ENCODE results near the gene NFX1.
"Not testable (repeated sequence)": the region's sequence is repeated elsewhere in the genome, so short reads cannot be mapped to it uniquely, and the experiment has no call there.

NFX1 gene

DNA sequence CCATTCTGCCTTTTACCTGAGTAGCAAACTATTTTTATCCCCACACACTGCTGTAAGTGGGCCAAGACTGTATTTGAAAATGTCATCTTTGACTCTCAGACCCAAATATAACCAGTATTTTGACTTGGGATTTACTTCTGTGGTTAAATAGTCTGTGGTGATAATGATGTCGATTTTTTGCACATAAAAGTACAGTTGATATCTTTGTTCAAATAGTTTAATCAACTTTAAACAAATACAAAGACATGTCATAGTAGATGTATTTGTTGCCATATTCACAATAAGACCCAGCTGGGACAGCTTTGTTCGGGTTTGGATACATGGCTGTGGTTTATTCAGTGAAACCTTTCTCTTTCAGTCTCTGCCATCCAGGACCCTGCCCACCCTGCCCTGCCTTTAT is 20.4 kb downstream of the NFX1 start:
- no peak for DNase-seq (ENCODE audit: low read depth in 2 of 2)

DNA sequence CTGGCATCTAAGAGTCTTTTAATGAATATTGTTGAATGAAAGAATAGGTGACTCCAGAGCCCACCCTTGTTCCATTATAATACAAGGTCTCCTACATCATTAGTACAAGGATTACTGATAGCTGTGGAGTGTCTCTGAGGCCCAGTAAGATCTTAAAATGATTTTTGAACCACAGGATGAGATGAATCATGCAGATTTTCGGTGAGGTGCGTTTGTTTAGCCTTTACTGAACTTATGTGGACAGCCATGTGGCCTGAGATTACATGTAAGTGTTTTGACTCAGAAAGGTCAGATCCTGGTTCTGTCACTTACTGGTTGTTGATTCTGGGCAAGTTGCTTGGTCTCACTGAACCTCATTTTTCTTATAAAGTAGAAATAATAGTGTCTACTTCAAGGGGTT is 21.6 kb downstream of the NFX1 start:
- no peak for DNase-seq (ENCODE audit: low read depth in 2 of 2)

DNA sequence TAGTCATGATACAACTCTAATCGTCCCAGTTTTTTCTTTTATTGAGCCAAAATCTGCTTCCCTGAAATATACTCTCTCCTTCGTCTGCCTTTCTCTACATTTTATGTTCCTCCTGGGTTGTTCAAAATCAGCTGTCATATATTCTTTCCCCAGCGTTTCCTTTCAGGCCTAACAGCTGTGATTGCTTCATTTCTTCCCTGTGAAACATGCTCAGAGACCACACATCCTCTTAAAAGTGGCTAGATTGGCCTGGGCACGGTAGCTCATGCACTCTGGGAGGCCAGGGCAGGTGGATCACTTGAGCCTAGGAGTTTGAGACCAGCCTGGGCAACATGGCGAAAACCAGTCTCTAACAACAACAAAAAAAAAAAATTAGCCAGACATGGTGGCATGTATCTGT is 25.1 kb downstream of the NFX1 start:
- no peak for DNase-seq (ENCODE audit: low read depth in 2 of 2)

DNA sequence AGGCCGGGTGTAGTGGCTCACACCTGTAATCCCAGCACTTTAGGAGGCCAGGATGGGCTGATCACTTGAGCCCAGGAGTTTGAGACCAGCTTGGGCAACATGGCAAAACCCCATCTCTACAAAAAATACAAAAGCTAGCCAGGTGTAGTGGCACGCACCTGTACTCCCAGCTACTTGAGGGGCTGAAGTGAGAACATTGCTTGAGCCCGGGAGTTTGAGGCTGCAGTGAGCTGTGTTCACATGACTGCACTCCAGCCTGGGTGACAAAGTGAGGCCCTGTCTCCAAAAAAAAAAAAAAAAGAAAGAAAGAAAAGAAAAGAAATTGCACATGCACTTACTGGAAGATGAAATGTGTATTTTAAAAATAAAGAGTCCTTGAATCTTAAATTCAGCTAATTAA is 26.8 kb downstream of the NFX1 start:
- not testable (repeated sequence) for DNase-seq (ENCODE audit: low read depth in 2 of 2)

DNA sequence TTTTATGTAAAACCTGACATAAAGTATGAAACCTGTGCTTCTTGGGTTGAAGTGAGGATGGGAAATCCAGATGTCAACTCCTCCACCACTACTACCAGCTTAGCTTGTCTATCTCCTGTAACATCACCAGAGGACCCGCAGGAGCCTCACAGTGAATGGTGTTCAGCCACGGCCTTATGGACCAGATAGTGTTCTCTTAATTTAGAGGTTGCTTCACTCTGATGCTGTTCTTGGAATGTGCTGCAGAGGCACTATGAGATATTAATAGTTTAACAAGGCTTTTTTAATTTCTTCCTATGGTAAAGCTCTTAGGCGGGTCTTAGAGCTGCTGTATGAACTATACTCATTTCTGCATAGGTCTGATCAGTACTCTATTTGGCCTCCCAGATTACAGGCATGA is 27.9 kb downstream of the NFX1 start:
- no peak for DNase-seq (ENCODE audit: low read depth in 2 of 2)

DNA sequence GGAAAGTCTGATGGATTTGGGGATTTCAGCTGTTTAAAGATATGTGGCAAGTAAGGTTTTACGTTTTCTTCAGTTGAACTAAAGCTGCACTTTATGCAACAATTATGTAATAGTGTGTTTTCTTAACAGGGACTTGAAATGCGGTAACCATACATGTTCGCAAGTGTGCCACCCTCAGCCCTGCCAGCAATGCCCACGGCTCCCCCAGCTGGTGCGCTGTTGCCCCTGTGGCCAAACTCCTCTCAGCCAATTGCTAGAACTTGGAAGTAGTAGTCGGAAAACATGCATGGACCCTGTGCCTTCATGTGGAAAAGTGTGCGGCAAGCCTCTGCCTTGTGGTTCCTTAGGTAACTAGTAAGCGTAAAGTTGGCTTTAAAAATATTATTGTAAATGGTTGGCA is 28.5 kb downstream of the NFX1 start:
- DNase-seq (ENCODE audit: low read depth in 2 of 2): no peak

DNA sequence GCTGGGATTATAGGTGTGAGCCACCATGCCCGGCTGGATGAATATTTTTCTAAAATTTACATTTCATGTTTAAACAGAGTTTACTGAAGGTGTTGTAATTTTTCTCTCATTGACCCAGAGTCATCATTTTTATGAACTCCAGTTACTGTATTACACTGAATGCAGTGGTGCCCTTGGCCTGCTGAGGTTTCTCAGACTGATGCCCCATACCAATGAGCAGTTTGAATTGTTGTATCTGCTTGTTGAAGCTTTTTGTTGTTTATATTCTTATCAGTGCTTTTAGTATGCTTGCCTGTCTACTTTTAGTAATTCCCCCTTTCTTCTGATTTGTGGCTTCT is 29.9 kb downstream of the NFX1 start:
- no peak for DNase-seq (ENCODE audit: low read depth in 2 of 2)

DNA sequence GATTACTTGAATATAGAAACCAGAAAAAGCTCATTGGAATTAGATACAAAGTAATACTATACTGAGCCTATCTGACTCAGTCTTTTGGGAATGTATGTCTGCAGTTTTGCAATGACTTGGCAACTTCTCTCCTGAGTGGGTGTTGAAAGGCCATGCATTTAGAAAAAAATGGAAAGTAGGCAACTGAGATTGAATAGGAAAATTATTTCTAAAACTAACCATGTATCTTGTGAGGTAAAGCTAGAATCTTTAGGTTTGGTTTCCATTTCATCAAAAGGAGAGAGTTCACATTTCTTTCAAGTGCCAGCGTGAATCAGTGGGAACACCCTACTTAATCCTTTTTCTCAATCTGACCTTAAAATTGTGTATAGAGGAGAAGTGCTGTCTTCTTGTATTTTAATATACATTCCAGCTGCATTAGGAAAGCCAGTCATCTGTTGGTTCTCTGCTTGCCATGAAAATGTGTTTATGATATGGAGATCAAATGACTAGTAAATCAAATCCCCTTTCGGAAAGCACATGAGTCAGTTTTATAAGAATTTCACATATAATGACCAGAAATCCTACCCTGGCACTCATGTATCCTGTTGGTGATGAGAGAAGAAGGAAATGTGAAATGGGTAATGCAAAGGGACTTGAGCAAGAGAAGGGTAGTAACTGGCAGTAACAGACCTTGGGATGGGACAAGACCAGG is 30.4 kb downstream of the NFX1 start:
- no peak for DNase-seq (ENCODE audit: low read depth in 2 of 2)

DNA sequence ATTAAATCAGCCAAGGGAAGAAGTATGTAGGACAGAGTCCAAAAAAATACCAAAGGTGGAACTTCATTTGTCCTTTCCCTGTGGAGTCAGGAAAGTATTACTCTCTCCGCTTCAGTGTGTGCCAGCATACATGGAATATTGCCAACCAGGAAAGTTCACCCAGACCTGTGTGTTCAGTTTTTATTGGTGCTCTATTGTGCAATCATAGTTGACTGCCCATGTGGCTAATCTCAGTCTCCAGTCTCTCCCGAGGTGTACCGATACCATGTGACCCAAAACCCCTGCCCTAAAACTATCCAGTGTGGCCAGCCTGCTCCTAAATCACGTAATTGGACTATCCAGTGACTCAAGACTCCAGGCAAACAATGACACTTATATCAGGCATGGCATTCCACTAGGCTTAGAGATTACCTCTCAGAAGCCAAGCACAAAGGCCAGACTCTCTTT is 38.8 kb downstream of the NFX1 start:
- DNase-seq (ENCODE audit: low read depth in 2 of 2): no peak

DNA sequence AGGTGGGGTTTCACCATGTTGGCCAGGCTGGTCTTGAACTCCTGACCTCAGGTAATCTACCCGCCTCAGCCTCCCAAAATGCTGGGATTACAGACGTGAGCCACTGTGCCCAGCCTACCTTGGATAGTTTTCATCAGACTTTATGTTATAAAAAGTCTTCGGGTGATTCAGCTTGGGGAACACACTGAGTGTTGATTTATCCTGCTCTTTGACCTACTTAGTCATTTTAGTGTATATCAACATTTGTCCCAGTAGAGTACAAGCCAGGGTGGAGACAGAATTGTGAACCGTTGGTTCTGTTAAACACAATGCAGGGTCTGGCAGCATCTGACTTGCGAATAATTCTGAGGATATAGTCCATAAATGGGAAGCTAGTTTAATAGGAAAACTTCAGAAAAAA is 39.7 kb downstream of the NFX1 start:
- DNase-seq (ENCODE audit: low read depth in 2 of 2): no peak

DNA sequence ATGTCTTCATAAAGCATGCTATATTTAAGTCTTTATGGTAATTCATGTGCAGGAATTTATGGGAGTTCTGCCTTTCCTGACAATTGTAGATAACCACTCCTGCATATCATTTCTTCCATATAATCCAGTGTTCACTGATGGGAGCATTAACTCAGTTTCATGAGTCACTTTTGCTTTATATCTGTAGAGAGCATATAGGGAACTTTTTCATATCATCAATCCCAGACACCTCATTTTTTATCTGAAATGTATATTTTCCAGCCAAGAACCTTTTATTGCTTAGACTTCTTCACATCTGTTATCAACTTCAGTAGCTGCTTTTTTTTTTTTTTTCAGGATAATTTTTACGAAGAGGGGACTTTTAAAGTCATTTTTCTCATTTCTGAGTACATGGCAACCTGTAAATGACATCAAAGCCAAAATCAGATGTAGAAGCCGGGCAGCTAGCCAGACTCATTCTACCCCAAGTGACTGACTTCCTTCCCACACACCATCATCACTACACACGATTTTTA is 41.1 kb downstream of the NFX1 start:
- no peak for DNase-seq (ENCODE audit: low read depth in 2 of 2)

DNA sequence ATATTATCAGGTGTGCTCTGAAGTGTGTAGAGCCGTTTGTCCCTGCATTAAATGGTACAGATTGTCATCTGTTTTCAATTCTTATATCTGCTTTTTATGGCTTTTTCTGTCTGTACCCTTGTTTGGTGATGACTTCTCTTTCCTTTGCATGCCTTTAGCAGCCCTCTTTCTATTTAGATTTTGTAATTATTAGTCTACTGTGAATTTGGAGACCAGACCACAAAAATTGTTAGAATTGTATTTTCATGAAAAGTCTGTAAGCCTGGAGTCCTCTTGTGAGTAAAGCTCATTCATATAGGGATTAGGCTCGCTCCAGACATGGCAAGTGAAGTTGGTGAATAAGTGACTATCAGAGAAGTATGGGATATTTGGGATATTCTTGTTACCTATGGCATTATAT is 41.7 kb downstream of the NFX1 start:
- DNase-seq (ENCODE audit: low read depth in 2 of 2): no peak

DNA sequence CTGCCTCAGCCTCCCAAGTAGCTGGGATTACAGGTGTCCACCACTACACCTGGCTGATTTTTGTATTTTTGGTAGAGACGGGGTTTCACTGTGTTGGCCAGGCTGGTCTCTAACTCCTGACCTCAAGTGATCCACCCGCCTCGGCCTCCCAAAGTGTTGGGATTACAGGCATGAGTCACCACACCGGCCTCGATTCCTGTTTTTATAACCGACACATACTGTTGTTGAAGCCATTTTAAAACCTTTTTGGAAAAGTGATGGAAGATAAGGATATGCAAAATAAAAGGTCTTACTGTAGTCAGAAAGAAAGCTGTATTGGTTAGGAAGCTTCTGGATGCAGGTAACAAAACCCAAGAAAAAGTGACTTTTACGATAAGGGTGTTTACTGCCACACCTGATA is 42.6 kb downstream of the NFX1 start:
- not testable (repeated sequence) for DNase-seq (ENCODE audit: low read depth in 2 of 2)

DNA sequence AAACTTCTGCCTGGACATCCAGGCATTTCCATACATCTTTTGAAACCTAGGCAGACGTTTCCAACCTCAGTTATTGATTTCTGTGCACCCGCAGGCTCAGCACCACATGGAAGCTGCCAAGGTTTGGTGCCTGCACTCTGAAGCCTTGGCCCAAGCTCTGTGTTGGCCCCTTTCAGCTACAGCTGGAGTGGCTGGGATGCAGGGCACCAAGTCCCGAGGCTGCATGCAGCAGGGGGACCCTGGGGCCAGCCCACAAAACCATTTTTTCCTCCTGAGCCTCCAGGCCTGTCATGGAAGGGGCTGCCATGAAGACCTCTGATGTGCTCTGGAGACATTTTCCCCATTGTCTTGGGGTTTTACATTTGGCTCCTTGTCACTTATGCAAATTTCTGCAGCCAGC is 49.9 kb downstream of the NFX1 start:
- DNase-seq (ENCODE audit: low read depth in 2 of 2): no peak

DNA sequence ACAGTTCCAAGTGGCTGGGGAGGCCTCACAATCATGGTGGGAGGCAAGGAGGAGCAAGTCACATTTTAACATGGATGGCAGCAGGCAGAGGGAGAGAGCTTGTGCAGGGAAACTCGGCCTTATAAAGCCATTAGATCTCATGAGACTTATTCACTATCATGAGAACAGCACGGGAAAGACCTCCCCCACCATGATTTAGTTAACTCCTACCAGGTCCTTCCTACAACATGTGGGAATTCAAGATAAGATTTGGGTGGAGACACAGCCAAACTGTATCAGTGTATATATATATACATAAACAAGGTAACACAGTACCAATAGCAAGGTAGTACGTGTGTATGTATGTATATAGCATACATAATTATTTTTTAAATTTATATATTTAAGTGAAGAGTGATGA is 50.9 kb downstream of the NFX1 start:
- no peak for DNase-seq (ENCODE audit: low read depth in 2 of 2)

DNA sequence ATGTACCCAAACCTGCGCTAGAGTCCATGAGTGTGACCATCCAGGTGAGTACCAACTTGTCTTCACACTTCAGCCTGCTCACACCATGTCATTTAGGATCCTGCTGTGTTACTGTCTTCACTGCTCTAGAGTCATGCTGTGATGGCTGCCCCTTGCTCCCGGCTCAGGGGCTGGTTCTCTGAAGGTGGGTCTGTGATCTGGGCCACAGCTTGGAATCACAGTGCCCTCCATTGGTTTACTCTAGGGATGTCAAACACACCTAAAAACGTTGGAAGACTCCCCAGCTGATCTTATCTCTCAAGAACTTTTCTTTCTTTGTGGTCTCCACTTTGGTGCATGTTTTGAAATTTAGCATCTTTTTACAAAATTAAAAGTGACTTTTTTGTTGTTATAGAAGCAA is 53.8 kb downstream of the NFX1 start:
- no peak for DNase-seq (ENCODE audit: low read depth in 2 of 2)

DNA sequence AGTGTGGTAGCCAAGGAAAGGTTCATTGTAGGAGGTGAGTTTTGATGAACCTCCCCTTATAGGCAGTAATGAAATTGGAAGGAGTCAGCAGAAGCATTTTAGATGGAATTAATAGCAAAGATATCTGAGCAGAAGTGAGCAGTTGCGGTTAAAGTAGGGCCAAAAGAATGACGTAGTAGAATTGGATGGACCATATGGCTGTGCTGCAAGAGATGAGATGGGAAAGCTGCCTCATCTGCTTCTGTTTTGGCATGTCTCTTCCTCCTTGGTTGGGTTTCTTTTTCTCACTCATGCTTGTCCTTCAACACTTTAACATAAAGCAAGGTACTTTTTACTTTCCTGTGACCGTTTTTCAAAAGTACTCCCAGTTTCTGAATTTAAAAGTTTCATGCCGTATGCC is 56.2 kb downstream of the NFX1 start:
- DNase-seq (ENCODE audit: low read depth in 2 of 2): no peak

DNA sequence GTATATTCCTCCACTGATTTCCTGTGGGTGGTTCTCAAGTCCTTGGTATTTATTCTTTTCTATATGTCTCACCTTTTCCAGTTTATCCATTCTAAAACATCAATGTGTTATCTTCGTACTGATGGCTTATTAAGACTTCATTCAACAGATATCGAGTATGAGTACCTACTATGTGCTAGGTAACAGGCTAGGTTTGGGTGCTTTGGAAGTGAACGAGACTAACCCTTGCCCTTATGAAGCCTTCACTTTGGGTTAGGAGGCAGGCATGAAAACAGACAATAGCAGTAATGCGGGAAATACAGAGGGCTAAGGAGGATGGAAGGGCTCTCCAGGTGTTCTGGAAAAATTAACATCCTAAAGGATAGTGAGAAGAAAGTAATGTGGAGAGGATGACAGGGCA is 58.7 kb downstream of the NFX1 start:
- no peak for DNase-seq (ENCODE audit: low read depth in 2 of 2)

DNA sequence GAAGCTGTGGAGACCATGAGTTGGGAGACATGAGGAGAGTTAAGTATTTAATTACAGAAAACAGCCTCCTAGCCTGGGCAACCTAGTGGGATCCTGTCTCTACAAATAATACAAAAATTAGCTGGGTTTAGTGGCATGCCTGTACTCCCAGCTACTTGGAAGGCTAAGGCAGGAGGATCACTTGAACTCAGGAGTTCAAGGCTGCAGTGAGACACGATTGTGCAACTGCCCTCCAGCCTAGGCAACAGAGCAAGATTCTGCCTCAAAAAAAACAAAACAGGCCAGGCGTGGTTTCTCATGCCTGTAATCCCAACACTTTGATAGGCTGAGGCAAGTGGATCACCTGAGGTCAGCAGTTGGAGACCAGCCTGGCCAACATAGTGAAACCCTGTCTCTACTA is 59.4 kb downstream of the NFX1 start:
- DNase-seq (ENCODE audit: low read depth in 2 of 2): no peak

DNA sequence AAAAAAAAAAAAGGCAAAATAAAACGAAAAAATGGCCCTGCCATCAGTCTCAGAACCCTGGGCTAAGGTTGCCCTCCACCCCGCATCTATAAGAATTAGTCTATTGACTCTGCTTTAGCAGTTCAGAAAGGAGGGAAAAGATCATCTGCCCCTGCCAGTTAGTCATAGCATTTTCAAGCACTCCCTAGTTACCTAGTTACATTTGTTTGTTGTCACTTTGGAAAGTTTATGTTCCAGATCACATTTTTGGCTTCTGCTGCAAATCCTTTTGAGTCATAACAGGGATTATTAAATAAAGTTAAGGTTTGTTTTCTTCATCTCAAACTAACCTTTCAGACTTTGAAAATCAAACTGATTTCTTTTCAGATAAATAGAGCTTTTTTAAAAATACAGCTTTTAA is 60.0 kb downstream of the NFX1 start:
- DNase-seq (ENCODE audit: low read depth in 2 of 2): no peak

DNA sequence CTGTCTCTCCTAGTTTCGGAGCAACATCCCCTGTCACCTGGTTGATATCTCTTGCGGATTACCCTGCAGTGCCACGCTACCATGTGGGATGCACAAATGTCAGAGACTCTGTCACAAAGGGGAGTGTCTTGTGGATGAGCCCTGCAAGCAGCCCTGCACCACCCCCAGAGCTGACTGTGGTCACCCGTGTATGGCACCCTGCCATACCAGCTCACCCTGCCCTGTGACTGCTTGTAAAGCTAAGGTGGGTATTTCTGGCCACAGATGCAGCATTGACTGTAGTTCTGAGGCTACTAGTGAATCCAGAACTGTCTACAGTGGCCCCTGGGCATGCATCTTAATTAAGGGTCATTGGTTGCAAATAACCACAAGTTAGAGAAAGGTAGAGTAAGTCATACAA is 61.2 kb downstream of the NFX1 start:
- no peak for DNase-seq (ENCODE audit: low read depth in 2 of 2)

DNA sequence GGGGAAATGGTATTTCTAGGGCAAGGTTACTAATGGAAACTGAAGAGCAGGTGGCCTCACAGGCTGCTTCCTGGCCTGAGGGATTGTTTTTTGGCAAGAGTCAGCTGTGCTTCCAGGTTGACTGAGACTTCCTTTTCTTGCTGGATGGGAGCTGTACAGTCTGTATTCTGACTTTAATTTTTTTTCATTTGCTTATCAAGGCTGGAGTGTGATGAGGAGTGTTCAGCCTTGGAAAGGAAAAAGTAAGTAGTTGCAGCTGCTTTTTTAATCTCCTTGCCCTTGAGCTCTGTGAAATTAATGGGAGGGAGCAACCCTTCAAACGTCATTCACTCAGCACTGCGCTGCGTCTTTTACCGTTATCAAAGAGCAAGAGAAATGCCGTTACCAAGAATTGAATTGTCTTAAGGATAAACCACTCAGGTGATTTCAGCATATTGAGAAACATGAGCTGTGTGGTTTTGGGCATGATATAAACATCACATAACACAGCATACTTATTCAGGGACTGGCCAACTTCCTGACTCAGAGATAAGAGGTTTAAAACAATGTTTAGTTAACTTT is 64.4 kb downstream of the NFX1 start:
- DNase-seq (ENCODE audit: low read depth in 2 of 2): no peak

DNA sequence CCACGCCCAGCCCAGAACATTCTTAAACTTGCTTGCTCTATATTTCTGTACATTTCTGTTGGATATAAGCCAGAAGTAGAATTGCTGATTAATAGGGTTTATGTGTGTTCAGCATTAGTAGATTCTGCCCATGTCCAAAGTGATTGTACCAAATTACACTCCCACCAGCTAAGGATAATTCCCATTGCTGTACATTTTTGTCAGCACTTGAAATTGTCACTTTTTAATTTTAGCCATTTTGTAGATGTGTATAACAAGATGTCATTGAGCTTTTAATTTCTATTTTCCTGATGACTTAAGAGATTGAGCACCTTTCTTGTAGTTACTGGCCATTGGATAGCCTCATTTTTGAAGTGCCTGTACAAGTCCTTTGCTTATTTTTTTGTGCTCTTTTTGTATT is 65.6 kb downstream of the NFX1 start:
- DNase-seq (ENCODE audit: low read depth in 2 of 2): no peak

DNA sequence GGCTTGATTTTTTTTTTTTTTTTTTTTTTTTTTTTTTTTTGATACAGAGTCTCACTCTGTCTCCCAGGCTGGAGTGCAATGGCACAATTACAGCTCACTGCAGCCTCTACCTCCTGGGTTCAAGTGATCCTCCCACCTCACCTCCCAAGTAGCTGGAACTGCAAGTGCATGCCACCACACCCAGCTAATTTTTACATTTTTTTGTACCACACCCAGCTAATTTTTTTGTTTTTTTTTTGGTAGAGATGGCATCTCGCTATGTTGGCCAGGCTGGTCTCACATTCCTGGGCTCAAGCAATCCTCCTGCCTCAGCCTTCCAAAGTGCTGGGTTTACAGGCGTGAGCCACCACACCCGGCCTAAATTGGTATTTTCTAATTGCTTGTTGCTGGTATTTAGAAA is 68.3 kb downstream of the NFX1 start:
- DNase-seq (ENCODE audit: low read depth in 2 of 2): not testable (repeated sequence)

Measured in stimulated activated CD4-positive, alpha-beta T cell treated with anti-CD3 and anti-CD28 coated beads, Interleukin-4, amount 100 ng/mL, for 48 hours (primary cell).